Breast epithelium (tissue), 3 donors: ENCODE data around the gene DCLRE1C.
"Not testable (repeated sequence)": the region's sequence is repeated elsewhere in the genome, so short reads cannot be mapped to it uniquely, and the experiment has no call there.

Experiments used
- CTCF ChIP-seq, 3 donors: fragments of 450-650 bp; IDR thresholded peaks; one replicate each; pipeline ENCODE4 v1.5.1; 2016 to 2017; ENCODE audit warnings: antibody characterized with exemption in 3 of 3, mild to moderate bottlenecking in 3 of 3, moderate library complexity in 3 of 3
- POLR2A ChIP-seq: fragments of 450-650 bp; IDR thresholded peaks from one replicate; pipeline ENCODE4 v1.6.1; 2016; ENCODE audit warnings: antibody characterized with exemption, mild to moderate bottlenecking, moderate library complexity

GRCh38 chr10:14992336-14992735, 38.4 kb upstream of the DCLRE1C start:
- TF ChIP-seq POLR2A; CTCF (IDR thresholded peaks at IDR 0.05): not testable (repeated sequence)
